Measurements from ENCODE around the gene ABCA4. TPM values are rescaled to one million over a fixed set of nuclear protein-coding genes. Genes with fewer than 3 reads are reported as not detected.

ABCA4 gene
- total and polyA plus RNA-seq, 2 donors (not counting 3 experiments of a cell fraction or from before 2014, with no cell fraction given), result 2.3 to 4.9 TPM

- BruUV-seq (replicated peaks), result TSS peak; percentile 96
- TF ChIP-seq MAX (IDR thresholded peaks at IDR 0.05; ENCODE audit: insufficient read depth, insufficient read length) (no peak), EZH2 (IDR thresholded peaks at IDR 0.05; ENCODE audit: borderline replicate concordance, low read depth, low read length, severe bottlenecking) (no peak), JUN (IDR thresholded peaks at IDR 0.05; ENCODE audit: borderline replicate concordance, insufficient read depth, insufficient read length, low read depth) (no peak), MYC (IDR thresholded peaks at IDR 0.05; ENCODE audit: low read depth, low read length) (no peak), GATA2 (IDR thresholded peaks at IDR 0.05; ENCODE audit: insufficient read depth, insufficient read length, low read depth, low read length) (no peak), POLR2AphosphoS5 (IDR thresholded peaks at IDR 0.05; ENCODE audit: insufficient read depth, low read depth, low read length) (no peak), POLR2A (IDR thresholded peaks at IDR 0.05; ENCODE audit: low read depth, low read length) (no peak), FOS (IDR thresholded peaks at IDR 0.05; ENCODE audit: borderline replicate concordance, insufficient read depth, low read length) (no peak)
- TF ChIP-seq, protein P1, sequence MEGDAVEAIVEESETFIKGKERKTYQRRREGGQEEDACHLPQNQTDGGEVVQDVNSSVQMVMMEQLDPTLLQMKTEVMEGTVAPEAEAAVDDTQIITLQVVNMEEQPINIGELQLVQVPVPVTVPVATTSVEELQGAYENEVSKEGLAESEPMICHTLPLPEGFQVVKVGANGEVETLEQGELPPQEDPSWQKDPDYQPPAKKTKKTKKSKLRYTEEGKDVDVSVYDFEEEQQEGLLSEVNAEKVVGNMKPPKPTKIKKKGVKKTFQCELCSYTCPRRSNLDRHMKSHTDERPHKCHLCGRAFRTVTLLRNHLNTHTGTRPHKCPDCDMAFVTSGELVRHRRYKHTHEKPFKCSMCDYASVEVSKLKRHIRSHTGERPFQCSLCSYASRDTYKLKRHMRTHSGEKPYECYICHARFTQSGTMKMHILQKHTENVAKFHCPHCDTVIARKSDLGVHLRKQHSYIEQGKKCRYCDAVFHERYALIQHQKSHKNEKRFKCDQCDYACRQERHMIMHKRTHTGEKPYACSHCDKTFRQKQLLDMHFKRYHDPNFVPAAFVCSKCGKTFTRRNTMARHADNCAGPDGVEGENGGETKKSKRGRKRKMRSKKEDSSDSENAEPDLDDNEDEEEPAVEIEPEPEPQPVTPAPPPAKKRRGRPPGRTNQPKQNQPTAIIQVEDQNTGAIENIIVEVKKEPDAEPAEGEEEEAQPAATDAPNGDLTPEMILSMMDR (IDR thresholded peaks at IDR 0.05; ENCODE audit: extremely low read depth in 1 of 2, insufficient read depth in 1 of 2, low read depth in 1 of 2, low read length in 2 of 2), result no peak
Measured at GRCh38 chr1:94037392-94038229, 83.3 kb downstream of the ABCA4 start.

More at GRCh38 chr1:94037392-94038229, 83.3 kb downstream of the ABCA4 start:
- no peaks in the 10 kb centered on the region for H3K9me3 ChIP-seq (replicated peaks; ENCODE audit: control insufficient read depth, insufficient read depth, low read length)
- H3K9ac ChIP-seq (replicated peaks; ENCODE audit: extremely low read depth, insufficient read depth, low read length), result peak overlapping the region; percentile 90
- H4K20me1 ChIP-seq (replicated peaks; ENCODE audit: control insufficient read depth, extremely low read depth, insufficient read depth, low read length), result no peaks in the 10 kb centered on the region
- no peak overlapping the region for H2AFZ ChIP-seq (ENCODE audit: low read depth, low read length)
- H3K4me3 ChIP-seq (replicated peaks in 1 of 3; ENCODE audit: insufficient read depth in 1 of 3, low read depth in 1 of 3, low read length in 3 of 3), result no peak overlapping the region
- H3K9me1 ChIP-seq (replicated peaks; ENCODE audit: control insufficient read depth, extremely low read depth, insufficient read depth, low read length), result no peaks in the 10 kb centered on the region
- H3K4me2 ChIP-seq (ENCODE audit: insufficient read depth, low read length), result peak overlapping the region; percentile 54
- ChIA-PET POLR2A (interaction anchor here (1.1 to 3.3 kb wide), 5 partner anchors 10 to 287 kb away, joined by 3 to 20 read pairs (median 7); partner anchors contain the start of gene ARHGAP29), CTCF (interaction anchor here (0.6 to 32.6 kb wide), 17 partner anchors 6 to 297 kb away, joined by 3 to 1439 read pairs (median 23); partner anchors contain the start of genes ARHGAP29 and GCLM)
- no peaks in the 10 kb centered on the region for H3K36me3 ChIP-seq (ENCODE audit: control insufficient read depth in 2 of 2, extremely low read depth in 1 of 2, insufficient read depth in 2 of 2, low read length in 2 of 2)
- intact Hi-C loops (cut with micrococcal nuclease) (loop anchor here (1.0 to 5.0 kb wide), 6 partner anchors 11 to 380 kb away; partner anchors contain the start of gene ABCD3), dilution Hi-C loops (cut with MboI; ENCODE audit: extremely low pct_ligation_motif_present, low sequenced_read_pairs) (no loop called here)
- no peaks in the 10 kb centered on the region for H3K27me3 ChIP-seq (ENCODE audit: control insufficient read depth in 2 of 2, insufficient read depth in 2 of 2, low read length in 2 of 2)
- H3K79me2 ChIP-seq (ENCODE audit: control insufficient read depth, insufficient read depth, low read length), result no peaks in the 10 kb centered on the region
- H3K27ac ChIP-seq (ENCODE audit: insufficient read depth, low read depth, low read length), result peak overlapping the region; percentile 98
- FAIRE-seq, result no peak
- H3K4me1 ChIP-seq (ENCODE audit: control insufficient read depth, extremely low read depth, insufficient read depth, low read length), result peaks cover 39% of the 10 kb centered on the region
- peak; percentile 39 for DNase-seq (ENCODE audit: low read depth, low spot score)

Measured in endothelial cell of umbilical vein (primary cell).